GM12864 (cell line): ENCODE data around the gene SPRTN.

ENCODE experiments used
- DNase-seq: peaks from one replicate; pipeline ENCODE4 v3.0.0-alpha.2; 2011; ENCODE audit warnings: low read depth
- H3K4me3 ChIP-seq: 2 replicates; pipeline ENCODE4 v1.5.1; 2011; ENCODE audit warnings: mild to moderate bottlenecking, low read depth, low read length, control low read depth
- TF ChIP-seq, protein P1 (sequence below): IDR thresholded peaks from 2 replicates; pipeline ENCODE4 v1.5.1; 2011; ENCODE audit warnings: low read depth, mild to moderate bottlenecking, moderate library complexity, low read length, control low read depth, inconsistent platforms; ENCODE audit errors: missing control alignments

The SPRTN gene

DNA sequence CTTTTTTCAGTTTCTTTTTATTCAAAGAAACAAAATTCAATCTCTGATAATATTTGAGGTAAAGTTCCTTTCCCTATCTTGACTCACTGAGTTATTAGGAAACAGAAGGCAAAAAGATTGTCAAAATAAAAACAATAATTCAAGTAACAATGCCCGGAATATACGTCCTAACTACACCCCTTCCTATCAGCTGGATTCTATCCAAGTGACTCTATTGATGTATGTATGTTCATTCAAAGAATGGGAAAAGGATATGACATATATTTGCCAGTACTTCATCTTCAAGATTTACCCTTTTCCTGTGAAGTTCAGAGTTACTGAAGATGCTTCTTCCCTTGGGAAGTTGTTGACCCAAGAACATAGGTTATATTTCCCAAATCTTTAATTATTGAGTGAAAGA, 13.7 kb downstream of the SPRTN start:
- H3K4me3 ChIP-seq, result no peak overlapping the region
- TF ChIP-seq, protein P1, sequence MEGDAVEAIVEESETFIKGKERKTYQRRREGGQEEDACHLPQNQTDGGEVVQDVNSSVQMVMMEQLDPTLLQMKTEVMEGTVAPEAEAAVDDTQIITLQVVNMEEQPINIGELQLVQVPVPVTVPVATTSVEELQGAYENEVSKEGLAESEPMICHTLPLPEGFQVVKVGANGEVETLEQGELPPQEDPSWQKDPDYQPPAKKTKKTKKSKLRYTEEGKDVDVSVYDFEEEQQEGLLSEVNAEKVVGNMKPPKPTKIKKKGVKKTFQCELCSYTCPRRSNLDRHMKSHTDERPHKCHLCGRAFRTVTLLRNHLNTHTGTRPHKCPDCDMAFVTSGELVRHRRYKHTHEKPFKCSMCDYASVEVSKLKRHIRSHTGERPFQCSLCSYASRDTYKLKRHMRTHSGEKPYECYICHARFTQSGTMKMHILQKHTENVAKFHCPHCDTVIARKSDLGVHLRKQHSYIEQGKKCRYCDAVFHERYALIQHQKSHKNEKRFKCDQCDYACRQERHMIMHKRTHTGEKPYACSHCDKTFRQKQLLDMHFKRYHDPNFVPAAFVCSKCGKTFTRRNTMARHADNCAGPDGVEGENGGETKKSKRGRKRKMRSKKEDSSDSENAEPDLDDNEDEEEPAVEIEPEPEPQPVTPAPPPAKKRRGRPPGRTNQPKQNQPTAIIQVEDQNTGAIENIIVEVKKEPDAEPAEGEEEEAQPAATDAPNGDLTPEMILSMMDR, result no peak
- no peak for DNase-seq

DNA sequence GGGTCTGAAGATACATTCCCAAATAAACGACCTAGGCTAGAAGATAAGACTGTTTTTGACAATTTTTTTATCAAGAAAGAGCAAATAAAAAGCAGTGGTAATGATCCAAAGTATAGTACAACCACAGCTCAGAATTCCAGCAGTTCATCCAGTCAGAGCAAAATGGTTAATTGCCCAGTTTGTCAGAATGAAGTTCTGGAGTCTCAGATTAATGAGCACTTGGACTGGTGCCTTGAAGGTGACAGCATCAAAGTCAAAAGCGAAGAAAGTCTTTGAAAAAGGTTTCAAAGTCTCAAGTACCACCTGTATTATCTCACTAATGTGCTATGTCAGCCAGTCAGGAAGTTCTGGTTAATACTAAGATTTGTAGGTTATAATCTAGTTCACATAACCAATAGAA, 15.0 kb downstream of the SPRTN start:
- no peak for DNase-seq
- no peak overlapping the region for H3K4me3 ChIP-seq
- TF ChIP-seq, protein P1, result no peak

DNA sequence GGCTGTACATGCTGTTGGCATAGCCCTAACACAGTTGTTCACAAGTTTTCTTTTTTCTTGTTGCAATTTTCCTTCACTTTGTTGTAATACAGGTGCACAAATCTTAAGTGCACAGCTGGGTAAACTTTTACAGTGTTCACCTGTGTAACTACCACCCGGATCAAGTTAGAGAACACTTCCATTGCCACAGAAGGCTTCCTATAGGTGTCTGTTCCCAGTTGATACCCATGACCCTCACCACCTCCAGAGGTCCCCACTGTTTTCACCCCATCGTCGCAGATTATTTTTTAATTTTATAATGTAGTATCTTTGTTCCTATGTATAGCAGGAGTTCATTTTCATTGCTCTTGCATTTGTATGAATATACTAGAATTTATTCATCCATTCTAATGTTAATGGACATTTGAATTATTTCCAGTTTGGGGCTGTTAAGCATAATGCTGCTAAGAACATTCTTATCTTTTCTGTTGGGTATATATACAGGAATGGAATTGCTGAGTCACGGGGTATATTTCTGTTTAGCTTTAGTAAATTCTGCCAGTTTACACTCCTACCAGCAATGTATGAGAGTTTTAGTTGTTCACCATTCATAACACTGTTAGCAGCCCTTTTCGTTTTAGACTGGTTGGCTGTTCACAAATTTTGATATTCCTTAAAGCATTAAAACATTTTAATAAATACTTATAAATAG, 16.4 kb downstream of the SPRTN start:
- no peak overlapping the region for H3K4me3 ChIP-seq
- TF ChIP-seq, protein P1, result no peak
- no peak for DNase-seq

DNA sequence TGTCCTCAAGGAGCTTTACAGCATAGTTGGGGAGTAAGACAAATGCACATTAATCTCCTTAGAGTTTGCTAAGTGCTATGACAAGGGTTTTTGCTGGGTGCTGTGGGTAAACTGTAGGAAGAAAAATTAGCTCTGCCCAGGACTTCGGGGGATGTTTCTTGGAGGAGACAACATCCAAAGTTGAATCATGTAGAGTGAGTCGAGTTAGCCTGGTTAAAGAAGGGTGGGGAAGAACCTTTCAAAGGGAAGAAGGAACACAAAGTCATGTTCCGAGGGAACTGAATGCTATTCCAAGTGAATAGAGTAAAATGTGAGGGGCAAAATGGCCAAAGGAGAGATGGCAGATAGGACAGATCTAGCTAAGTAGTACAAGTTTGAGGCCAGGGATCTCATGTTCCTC, 17.1 kb downstream of the SPRTN start:
- H3K4me3 ChIP-seq, result no peak overlapping the region
- no peak for DNase-seq

DNA sequence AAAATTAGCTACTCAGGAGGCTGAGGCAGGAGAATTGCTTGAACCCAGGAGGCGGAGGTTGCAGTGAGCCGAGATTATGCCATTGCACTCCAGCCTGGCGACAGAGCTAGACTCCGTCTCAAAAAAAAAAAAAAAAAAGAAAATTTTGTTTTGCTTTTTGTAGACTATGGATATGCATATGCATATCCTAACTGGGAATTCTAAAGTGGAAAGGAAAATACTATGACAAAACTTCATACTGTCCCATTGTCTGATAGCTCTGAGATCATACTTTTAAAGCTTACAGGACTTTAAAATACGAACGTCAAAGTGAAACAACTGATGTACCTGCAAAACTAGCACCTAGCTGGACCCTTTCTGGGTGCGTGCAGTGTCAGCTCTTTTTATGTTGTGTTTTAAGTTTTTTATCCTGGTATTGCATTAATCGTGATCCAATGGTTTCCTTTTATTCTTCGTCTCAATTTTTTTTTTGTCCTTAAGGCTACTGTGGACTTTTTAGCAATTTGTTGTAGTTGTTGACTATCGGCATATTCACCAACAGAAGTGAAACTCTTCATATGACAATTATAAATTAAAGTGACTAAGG, 19.2 kb downstream of the SPRTN start:
- no peak for DNase-seq
- H3K4me3 ChIP-seq, result no peak overlapping the region
- TF ChIP-seq, protein P1, result no peak

More for the DNA sequence above, 17.1 kb downstream of the SPRTN start:
- TF ChIP-seq, protein P1, result no peak

DNA sequence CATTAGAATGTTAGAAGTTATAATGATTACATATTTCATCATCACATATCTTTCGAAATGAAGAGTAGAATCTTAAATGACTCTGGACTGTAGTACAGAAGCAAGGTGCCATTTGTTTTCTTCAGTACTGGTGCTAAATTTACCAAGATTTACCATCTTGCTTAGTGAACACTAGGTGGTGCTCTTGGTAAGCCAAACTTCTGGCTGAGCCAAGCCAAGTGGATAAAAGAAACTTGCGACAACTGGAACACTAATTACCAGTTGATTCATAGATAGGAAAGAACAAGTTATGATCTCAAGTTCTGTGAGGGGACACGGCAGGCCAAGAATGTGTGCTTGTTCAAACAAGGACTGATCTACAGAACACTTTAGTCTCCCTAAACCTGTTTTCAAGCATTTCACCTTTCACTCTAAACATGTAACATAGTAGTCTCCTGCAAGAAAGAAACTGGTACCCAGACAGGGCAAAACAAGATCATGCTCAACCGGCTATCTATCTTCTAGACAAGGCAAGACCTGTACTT, 19.8 kb downstream of the SPRTN start:
- no peak overlapping the region for H3K4me3 ChIP-seq
- DNase-seq, result no peak
- TF ChIP-seq, protein P1, result peak; percentile 64

DNA sequence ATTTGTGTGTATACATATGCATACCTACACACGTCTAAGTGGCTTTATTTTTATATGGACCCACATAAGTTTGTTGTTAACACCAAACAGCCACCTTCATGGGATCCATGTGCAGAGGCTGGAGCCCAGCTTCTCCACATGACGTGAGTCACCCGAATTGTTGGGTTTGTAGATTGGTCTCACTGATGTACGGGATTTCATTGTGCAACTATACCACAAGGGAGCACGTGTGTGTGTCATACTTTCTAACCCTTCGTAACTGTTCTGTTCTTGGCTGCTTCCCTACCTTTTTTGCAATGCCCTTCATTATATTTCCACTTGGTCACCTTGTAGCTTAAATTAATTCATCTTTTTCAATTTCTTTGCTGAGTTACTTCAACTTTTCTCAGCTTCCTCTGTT, 21.0 kb downstream of the SPRTN start:
- DNase-seq, result no peak
- TF ChIP-seq, protein P1, result no peak
- H3K4me3 ChIP-seq, result no peak overlapping the region
